ENCODE measurements around the gene CCDC201.

GRCh38 chr7:45897042-45897690 is 24.3 kb upstream of the CCDC201 start:
- TF ChIP-seq, protein P1, sequence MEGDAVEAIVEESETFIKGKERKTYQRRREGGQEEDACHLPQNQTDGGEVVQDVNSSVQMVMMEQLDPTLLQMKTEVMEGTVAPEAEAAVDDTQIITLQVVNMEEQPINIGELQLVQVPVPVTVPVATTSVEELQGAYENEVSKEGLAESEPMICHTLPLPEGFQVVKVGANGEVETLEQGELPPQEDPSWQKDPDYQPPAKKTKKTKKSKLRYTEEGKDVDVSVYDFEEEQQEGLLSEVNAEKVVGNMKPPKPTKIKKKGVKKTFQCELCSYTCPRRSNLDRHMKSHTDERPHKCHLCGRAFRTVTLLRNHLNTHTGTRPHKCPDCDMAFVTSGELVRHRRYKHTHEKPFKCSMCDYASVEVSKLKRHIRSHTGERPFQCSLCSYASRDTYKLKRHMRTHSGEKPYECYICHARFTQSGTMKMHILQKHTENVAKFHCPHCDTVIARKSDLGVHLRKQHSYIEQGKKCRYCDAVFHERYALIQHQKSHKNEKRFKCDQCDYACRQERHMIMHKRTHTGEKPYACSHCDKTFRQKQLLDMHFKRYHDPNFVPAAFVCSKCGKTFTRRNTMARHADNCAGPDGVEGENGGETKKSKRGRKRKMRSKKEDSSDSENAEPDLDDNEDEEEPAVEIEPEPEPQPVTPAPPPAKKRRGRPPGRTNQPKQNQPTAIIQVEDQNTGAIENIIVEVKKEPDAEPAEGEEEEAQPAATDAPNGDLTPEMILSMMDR (IDR thresholded peaks at IDR 0.05) = no peak
- TF ChIP-seq POLR2A (IDR thresholded peaks at IDR 0.05) (no peak), EP300 (IDR thresholded peaks at IDR 0.05) (no peak)

Measured in tibial nerve (tissue), 4 donors.